Dedifferentiated amniotic fluid mesenchymal stem cell (primary cell): ENCODE measurements around the gene PPP1R9A.

Experiments used
- DNase-seq: peaks from one replicate; pipeline ENCODE4 v3.0.0-alpha.2; 2016; ENCODE audit errors: extremely low spot score

Gene PPP1R9A

DNA sequence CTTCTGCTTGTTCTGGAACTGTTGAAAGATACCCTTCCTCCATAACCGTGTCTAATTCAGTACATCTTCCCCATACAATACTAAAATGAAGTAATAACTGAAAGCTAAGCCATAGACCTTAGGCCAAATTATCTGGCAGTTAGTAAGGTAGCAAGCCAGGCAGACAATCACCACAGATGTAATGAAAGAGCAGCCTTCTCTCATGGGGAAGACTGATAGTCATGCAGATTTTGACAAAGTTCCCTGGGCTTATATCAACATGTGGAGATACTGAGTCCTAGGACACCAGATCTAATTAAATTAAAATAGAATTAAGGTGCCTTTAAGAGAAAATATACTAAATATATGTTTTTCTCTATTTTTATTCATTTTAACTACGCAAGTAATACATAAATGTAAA is 355.5 kb downstream of the PPP1R9A start:
- no peak for DNase-seq

DNA sequence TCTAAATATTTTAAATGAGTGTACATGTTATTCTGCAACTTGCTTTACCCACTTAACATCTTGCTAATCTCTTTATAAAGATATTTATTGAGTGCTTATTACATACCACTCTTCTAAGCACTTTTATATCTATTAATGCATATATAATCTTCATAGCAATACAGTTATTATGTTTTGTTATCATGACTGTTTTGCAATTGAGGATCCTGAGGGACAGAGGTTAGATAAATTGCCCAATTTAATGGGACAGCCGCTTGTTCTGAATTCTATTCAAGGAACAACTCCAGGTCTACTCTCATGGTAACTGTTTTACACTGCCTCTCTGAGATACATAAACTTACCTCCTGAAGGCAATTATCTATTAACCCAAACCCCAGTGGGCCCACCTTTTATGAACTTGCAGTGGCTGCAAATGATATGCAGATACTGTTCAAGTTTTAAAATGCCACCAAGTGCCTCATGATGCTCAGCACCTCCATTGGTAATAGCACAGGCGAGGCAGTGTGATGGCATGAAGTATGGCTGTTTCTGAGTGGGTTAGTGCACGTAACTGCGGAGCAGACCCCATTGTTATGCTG is 356.5 kb downstream of the PPP1R9A start:
- no peak for DNase-seq

DNA sequence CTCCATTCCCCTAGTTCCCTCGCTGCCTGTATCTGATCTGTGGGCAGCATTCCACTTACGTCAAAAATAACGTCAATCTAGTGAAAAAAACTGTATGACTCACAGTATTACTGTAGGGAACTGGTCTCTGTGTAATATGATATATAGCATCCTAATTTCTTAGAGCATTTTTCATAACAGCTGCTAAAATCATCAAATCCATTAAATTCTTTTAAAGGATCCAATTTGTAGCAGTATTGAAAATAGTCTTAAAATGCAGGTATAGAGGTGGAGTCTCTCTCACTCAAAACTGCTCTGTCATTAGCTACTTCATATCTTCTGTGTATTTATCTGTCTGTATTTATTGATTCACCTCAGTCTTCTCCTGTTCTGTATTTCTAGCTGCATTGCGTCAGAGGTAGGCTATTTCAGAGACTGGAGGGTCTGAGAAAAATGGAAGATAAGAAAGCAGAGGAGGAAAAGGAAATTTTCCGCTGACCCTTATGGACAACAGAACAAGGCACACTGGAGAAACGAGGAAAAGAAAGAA is 357.0 kb downstream of the PPP1R9A start:
- DNase-seq = no peak

DNA sequence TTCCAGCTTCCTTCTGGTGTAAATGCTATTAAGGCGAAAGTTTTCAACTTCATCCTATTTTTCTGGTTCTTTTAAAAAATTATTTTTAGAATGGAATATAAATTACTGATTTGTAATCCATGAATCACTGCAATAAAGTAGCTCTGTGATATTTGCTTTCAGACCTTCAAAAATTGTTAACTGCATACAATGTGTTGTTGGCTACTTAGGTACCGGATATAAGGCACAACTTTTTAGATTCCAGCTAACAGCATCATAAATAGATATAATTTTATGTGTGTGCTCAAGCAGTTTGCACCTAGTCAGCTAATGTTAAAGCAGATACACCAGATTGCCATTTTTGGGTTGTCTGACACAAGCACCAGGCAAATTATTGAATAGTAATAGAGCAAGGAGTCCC is 358.2 kb downstream of the PPP1R9A start:
- DNase-seq = no peak

DNA sequence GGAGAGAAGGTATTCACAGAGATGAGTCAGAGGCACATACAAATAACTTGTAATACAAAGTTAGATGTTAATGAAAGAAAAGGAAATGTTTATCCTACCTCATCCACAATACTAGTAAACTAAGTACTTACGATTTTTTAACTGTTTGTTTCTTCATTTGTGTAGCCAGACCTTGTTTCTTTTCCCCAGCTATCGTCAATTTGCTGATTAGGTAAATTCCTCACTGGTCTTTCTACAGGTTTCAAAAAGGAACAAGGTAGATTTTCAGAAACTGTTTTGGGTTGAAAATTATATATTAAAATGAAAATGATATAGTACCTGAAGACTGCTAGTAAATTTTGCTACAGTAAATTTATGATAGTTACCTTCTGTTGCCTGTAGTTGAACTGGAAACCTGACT is 360.4 kb downstream of the PPP1R9A start:
- no peak for DNase-seq

DNA sequence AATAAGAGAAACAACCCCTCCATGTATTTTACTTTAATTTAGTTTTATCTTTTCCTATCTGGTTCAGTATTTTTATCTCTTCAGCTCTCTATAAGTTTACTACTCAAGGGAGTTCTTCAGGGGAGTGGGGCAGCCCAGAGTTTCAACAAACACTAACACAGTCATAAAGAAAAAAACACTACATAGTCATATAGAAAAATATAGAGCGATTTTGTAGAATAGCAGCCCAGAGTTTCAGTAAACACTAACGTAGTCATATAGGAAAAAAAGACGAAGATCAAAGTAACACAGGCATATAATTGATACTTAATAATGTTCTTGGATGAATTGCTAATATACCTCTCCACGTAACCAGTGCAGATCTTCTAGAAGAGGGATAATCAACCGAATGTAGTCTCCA is 362.2 kb downstream of the PPP1R9A start:
- DNase-seq = no peak

DNA sequence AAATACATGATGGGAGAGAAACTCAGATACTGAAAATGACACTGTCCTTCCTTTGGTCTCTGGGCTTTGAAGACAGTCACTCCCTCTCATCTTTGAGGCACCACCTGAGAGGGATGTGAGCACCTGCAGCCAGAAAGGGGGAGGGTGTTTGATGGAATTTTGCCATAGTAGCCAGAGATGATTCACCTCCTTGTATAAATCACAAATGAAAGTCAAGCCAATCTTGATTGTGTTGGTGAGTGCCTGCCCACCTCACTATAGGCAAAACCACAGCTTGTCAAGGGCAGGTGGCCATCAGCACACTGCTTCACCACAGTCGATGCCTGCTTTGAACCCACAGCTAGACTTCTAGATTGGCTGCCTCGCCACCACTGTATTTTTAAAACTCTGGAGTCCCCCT is 368.7 kb downstream of the PPP1R9A start:
- no peak for DNase-seq

DNA sequence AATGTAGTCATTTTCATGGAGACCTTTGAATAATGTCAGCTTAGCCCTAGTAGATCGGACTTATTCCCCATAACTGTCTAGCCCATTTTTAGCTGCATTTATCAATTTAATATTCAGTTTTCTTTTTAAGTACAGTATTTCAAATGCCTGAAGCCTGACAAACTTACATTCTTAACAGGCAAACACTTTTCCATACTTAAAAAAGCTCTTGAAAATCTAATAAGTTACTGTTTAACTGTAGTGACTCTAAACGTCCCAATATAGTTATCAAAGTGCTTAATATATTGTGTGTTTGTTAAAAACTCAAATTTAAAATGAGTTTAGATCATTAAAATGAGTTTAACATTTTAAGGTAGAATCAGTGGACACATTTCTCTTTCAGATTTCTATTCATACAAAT is 372.0 kb downstream of the PPP1R9A start:
- no peak for DNase-seq

DNA sequence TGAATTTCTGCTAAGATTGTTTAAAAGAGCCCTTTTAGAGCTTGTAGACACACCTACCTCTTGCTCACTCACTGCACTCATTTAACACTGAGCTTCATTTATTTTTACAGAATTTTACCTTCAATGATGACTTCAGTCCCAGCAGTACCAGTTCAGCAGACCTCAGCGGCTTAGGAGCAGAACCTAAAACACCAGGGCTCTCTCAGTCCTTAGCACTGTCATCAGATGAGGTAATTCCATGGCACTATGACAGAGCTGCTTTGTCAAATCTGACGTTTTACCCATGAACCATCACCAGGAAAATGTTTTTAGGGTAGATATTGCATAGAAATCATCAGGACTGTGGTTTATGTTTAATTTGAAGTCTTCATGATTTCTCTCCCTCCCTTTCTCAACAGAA is 378.7 kb downstream of the PPP1R9A start:
- DNase-seq = no peak

DNA sequence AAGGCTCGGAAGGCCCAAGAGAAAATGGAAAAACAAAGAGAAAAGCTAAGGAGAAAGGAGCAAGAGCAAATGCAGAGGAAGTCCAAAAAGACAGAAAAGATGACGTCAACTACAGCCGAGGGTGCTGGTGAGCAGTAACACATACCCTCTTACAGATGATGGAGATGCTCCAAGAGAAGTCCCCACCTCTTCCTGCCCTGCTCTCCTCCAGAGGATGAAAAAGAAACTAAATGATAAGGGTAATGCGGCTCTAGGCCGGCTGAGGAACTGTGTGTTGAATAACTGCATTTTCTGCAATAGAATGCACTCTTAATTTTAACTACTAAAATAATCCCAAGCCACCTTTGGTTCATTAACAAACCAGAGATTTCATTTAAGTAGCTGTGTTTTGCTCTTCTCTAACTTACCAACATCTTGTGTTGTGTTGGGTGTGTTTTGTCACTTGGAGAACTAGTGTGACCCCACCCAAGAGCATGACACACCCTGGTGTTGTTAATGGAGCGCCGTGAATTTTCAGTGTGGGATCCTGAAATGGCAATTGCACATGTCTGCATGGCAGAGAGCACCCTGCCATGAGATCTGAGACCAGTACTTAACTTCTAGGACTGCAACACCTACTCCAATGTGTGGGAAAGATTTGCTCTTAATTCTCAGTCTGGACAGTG is 382.9 kb downstream of the PPP1R9A start:
- DNase-seq = no peak

DNA sequence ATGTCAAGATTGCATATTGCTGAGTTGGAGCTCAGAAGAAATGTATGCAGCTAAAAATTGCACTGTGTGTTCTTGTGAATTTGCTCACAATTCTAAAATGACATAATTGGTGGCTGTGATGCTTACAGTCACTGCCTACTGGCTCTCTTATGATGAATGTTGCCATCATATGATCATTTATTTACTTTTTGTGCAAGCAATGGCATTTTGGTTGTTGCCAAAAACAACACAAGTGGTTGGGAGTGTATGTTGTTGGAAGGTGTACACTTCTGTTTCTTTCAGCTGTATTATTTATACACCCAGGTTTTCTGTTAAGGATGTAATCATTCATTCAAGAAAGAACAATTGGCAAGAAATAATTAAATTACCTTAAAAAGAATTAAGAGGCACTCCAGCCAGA is 388.0 kb downstream of the PPP1R9A start:
- DNase-seq = no peak

DNA sequence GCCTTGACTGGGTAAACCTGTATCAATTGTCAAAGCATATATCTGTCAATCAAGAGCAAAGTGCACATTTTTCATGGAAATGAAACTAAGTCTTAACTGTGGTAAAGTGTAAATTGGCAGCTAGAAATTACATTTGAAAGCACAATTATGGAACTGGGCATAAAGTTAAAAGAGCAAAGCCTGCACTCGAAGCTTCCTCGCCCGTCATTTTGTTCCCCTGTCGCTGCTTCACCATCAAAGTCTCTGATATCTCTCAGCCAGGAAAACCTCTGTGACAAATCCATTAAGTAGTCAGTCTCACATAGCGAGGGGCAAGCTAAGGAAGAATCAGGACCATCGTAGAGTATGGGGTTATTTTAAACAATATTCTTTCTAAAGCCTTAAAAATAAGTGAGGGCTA is 389.1 kb downstream of the PPP1R9A start:
- DNase-seq = no peak

DNA sequence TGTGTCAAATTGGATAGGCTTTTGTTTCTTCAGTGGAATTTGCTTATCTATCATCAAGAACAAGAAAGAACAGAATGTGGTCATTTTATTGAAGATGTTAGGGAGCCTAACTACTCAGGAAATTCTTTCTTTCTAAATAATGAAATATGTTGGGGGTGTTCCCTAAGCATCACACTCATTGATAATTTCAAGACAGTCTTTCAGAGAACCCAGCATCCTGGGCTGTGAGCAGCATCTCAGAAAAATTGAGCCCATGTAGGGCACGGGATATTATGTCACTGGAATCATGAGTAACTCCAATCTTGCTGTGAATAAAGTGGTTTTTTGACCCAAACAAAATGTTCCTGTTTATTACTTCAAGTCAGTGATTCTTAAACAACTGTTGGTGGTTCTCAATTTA is 389.6 kb downstream of the PPP1R9A start:
- DNase-seq = no peak

DNA sequence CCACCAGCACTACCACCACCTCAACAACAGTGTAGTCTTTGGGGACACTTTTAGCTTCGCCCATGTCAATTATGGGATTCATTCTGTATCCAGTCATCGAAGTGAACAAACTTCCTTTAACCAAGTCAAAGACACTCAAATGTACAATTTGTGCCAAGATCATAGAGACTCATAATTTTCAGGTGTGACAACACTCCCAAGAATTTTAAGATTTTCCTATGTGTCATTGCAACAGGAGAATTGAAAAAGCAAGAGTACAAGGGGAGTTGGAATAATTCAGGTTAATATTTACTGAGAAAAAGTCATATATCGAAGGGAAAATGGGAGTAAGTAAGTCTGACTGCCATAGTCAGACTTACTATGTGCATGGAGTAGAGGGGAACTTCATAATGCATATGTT is 390.7 kb downstream of the PPP1R9A start:
- DNase-seq = no peak

DNA sequence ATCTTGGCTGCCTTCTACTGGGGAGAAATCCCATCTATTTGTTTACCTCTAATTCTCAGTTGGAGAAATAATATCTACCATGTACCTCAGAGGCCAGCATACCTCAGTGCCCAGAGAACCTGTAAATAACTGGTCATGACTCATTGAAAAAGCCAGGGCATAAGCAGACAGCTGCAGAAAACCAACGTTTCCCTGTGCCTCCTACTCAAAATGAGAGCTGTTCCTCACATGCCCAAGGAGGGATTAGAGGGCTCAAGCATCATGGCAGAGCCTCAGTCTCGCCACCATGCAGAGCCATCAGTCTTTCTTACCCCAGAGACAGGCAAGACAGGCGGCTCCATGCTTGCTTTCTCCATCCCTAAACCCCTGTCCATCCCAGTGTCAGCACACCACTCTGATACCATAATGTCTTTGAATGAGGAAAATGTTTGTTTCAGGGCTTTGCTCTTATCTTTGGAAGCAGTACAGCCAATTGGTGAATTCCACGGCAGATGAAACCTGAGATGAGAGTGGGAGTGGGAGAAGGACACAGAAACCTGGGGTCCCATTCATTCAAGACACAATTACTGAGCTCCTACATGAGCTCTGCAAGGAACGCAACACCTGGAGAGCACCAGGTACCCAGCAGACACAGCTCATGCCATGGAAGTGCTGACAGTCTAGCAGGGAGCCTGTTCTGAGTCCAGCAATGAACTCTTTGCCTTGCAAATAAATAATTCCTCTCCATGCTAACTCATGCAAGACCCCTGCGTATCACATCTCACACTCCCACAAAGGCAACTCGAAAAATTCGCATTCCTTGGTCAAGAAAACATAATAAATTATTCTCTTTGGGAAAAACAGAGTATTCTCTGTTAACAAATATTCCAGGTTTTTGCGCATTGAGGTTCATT is 395.9 kb downstream of the PPP1R9A start:
- DNase-seq = no peak

DNA sequence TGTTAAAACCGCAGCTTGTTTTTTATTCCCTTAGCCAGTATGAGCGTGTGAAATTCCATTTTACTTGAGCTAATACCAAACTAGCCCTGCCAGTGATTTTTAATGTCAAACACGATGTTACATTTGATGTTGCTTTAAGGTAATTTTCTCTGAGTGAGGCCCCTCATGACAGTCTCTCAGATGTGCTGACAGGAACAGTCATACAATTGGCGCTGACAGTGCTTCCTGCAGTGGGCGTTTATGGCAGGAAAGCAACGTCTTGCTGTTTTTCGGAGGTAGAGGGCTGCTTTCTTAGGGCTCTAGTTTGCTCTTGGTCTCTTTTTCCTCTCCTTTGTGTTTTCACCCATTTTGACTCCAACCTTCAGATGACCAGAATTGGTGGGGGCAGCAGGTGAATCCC is 397.6 kb downstream of the PPP1R9A start:
- DNase-seq = no peak

DNA sequence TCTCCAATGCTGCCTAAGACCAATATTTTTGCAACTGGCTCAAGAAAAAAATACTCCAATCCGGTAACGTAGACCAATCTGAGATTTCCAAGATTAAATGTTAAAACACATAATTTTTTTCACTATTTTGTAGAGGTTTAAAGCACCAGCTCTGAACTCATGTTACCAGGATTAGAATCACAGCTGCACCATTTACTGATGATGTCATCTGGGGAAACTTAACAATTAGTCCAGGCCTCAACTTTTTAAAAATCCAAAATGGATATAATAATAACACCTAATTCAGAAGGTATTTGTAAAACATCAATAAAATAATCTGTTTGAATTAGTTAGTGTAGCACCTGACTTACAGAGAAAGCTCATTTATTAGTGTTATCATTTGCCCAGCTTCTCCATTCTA is 402.6 kb downstream of the PPP1R9A start:
- no peak for DNase-seq

DNA sequence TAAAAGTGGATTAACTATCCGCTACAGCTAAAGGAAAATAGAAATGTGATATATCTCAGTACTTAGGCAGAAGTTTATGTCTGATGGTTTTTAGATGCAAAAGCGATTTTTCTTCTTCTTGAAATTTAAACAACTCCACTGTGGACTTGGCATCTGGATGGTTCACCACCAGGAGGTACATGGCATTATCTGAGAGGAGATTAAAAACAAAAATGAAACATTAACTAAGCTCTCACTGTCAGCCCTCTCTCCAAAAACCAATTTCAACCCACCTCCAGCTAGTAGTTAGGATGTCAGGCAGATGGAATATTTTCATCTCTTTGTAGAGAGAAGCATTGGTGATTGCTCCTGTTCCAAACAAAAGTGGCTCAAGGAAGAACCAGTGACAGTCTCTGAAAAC is 404.0 kb downstream of the PPP1R9A start:
- DNase-seq = no peak

DNA sequence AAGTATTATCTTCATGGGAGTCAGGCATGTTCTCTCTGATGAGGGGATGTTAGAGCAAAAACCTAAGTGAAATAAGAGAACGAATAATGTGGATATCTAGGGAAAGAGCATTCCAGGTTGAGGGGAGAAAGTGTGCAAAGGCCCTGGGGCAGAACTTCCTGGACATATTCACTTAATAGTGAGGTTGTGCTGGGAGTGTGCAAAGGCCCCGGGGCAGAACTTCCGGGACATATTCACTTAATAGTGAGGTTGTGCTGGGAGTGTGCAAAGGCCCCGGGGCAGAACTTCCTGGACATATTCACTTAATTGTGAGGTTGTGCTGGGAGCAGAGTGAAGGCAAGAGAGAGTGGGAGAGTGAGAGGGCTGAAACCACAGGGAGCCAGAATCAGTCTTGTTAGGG is 405.2 kb downstream of the PPP1R9A start:
- DNase-seq = no peak

DNA sequence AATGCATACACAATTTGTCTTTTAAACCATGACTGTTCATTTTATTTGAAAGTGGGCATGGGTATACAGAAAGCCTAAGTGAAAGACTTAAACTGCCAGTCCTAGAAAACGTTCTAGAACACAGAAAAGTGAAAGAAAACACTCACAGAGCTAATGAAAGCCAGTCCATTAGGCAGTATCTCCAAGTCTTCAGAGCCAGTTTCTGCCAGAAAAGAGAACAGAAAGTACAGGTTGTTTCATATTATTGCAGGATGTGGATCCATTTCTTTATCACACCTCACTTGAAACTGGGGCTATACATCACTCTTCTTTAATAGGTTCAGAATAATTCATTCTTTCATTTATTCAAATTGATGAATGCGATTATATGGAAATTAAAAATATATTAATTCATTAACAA is 409.2 kb downstream of the PPP1R9A start:
- DNase-seq = no peak

DNA sequence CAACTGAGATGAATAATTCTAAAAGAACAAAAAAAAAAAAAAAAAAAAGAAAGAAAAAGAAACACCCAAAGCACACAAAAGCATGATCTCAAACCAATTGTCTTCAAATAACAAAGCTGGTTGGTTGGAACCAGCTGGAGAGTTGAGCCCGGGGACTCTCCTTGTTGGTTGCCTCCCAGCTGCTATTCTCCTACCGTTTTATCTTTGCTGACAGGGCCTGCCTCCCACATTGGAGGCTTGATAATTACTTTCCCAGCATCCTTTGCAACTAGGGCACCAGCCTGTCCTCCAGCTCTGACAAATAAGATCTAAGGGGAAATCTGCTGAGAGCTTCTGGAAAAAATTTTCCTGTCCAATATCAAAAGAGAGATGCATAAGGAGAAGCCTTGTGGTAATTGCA is 410.2 kb downstream of the PPP1R9A start:
- no peak for DNase-seq

DNA sequence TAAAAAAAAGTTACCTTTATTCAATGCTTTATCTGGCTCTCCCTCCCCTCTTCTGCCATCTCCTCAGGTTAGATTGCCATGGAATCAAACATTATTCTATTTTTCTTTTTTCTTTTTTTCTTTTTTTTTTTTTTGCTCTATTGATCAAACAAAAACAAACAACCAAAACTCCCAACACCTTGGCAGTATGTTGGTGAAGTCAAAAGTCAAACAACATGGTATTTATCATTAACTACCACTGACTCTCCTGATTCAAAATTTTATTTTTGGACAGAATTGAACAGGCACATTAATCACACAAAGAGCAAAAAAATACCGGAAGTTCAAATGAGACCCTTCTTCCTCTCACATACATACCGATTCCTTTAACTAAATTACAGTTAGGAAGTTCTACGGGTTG is 410.6 kb downstream of the PPP1R9A start:
- DNase-seq = no peak
